Measurements from ENCODE around the gene PHF19. TPM values are rescaled to one million over a fixed set of nuclear protein-coding genes. Genes with fewer than 3 reads are reported as not detected.

PHF19 gene
- total RNA-seq, 1 experiment from 2014 or later: 76.3 TPM

DNA sequence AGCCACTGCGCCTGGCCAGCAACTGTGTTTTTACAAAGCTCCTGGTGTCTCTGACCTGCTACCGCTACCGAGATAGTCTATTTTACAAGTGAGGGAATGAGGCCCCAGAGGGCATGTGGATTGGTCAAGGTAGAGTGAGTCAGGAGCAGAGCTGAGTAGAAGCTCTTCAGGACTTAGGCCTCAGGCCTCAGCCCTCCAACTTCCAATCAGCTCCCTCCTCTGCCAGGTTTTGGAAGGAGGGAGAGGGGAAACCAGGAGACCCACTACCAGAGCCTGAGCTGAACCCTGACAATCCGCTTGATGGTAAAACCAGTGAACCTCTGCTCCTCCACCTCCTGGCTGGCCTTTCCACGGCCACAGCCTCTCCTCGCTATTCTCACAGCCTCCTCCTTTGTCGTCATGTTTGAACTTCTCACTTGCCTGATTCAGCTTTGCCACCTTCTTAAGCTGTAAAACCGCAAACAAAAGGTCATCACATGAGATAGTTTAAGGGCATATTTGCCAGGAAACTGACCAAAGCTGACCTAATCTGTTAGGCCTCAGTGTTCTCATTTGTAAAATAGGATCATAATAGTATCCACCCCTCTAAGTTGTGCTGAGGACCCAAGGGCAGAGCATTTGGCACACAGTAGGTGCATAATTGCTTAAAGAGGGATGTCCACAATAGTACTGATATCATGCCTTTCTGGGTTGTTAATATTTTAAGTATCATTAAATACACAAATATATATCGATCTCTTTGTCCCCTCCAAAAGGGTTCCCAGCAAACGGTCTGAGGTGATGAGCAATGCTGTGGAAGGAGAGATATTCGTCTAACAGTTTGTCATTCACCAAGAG, 47.9 kb upstream of the PHF19 start:
- H3K27ac Mint-ChIP-seq (ENCODE audit: unreplicated experiment): no peak overlapping the region
- no peak for DNase-seq
- ChIA-PET CTCF (interaction anchor here (1.7 kb wide), 1 partner anchor 9 kb away, joined by 5 read pairs; no protein-coding TSS in a partner anchor), POLR2A (no interaction called here)
- no peak overlapping the region for H3K4me3 ChIP-seq (ENCODE audit: low read depth, low read length)
- H3K36me3 Mint-ChIP-seq (ENCODE audit: insufficient read depth, unreplicated experiment): no peaks in the 10 kb centered on the region
- H3K36me3 ChIP-seq (ENCODE audit: control insufficient read depth, insufficient read depth, low read length): no peaks in the 10 kb centered on the region
- TF ChIP-seq, protein P1, sequence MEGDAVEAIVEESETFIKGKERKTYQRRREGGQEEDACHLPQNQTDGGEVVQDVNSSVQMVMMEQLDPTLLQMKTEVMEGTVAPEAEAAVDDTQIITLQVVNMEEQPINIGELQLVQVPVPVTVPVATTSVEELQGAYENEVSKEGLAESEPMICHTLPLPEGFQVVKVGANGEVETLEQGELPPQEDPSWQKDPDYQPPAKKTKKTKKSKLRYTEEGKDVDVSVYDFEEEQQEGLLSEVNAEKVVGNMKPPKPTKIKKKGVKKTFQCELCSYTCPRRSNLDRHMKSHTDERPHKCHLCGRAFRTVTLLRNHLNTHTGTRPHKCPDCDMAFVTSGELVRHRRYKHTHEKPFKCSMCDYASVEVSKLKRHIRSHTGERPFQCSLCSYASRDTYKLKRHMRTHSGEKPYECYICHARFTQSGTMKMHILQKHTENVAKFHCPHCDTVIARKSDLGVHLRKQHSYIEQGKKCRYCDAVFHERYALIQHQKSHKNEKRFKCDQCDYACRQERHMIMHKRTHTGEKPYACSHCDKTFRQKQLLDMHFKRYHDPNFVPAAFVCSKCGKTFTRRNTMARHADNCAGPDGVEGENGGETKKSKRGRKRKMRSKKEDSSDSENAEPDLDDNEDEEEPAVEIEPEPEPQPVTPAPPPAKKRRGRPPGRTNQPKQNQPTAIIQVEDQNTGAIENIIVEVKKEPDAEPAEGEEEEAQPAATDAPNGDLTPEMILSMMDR (IDR thresholded peaks at IDR 0.05; ENCODE audit: insufficient read depth in 1 of 2, low read depth in 1 of 2, low read length in 1 of 2, severe bottlenecking in 1 of 2, unreplicated experiment in 1 of 2): no peak
- H3K4me3 Mint-ChIP-seq (ENCODE audit: unreplicated experiment): no peak overlapping the region
- H3K9me3 Mint-ChIP-seq (ENCODE audit: unreplicated experiment): no peaks in the 10 kb centered on the region
- no peaks in the 10 kb centered on the region for H3K9me3 ChIP-seq
- H3K27me3 ChIP-seq (replicated peaks; ENCODE audit: control insufficient read depth, insufficient read depth, low read length): no peaks in the 10 kb centered on the region
- H3K4me1 Mint-ChIP-seq (ENCODE audit: low read depth, unreplicated experiment): peaks cover 7% of the 10 kb centered on the region
- no TSS peak for BruUV-seq (replicated peaks)
- H3K4me1 ChIP-seq: peaks cover 5% of the 10 kb centered on the region; the same call in 1 of the 2 replicates
- intact Hi-C loops (cut with micrococcal nuclease; ENCODE audit: unreplicated experiment): no loop called here
- no peaks in the 10 kb centered on the region for H3K27me3 Mint-ChIP-seq (ENCODE audit: insufficient read depth, unreplicated experiment)

DNA sequence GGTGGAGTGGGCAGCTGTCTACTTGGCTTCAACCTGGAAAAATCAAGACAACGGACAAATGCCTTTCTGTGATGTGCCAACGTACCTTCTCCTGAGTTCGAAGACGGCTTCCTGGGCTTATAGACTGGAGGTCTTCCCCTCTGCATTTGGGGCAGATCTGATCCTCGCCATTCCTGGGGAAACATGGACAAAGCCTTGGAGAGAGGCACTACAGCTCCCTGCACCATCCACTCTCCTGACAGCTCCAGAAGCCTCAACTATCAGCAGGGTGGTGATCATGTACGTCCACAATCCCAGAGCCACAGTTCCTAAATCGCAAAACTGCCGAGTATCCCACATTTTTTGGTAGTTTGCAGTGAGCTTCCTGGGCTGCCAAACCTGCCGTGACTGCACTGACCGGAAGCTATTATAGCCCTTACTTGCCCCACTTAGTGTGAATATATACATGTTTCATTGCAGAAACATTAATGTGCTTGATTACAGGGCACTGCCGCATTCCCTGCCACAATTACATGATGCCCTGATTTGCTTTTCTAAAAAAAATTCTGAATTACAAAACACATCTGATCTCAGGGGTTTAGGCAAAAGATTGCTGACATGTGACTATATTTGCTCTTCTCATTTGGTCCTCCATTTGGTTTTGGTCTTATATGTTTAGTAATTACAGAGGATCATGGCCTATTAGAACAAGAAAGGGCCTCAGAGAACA, 46.8 kb upstream of the PHF19 start:
- H3K27ac Mint-ChIP-seq (ENCODE audit: unreplicated experiment): no peak overlapping the region
- Histone ChIP-seq H3K4me1 (no peaks in the 10 kb centered on the region), H3K27me3 (replicated peaks; ENCODE audit: control insufficient read depth, insufficient read depth, low read length) (no peaks in the 10 kb centered on the region), H3K9me3 (no peaks in the 10 kb centered on the region), H3K36me3 (ENCODE audit: control insufficient read depth, insufficient read depth, low read length) (no peaks in the 10 kb centered on the region), H3K4me3 (ENCODE audit: low read depth, low read length) (no peak overlapping the region)
- BruUV-seq (replicated peaks): no TSS peak
- no peaks in the 10 kb centered on the region for H3K36me3 Mint-ChIP-seq (ENCODE audit: insufficient read depth, unreplicated experiment)
- H3K4me1 Mint-ChIP-seq (ENCODE audit: low read depth, unreplicated experiment): peaks cover 7% of the 10 kb centered on the region
- intact Hi-C loops (cut with micrococcal nuclease; ENCODE audit: unreplicated experiment): no loop called here
- H3K27me3 Mint-ChIP-seq (ENCODE audit: insufficient read depth, unreplicated experiment): no peaks in the 10 kb centered on the region
- no peaks in the 10 kb centered on the region for H3K9me3 Mint-ChIP-seq (ENCODE audit: unreplicated experiment)
- no peak for DNase-seq
- TF ChIP-seq, protein P1 (IDR thresholded peaks at IDR 0.05; ENCODE audit: insufficient read depth in 1 of 2, low read depth in 1 of 2, low read length in 1 of 2, severe bottlenecking in 1 of 2, unreplicated experiment in 1 of 2): no peak
- POLR2A ChIA-PET: no interaction called here
- no peak overlapping the region for H3K4me3 Mint-ChIP-seq (ENCODE audit: unreplicated experiment)
- CTCF ChIA-PET: no interaction called here

DNA sequence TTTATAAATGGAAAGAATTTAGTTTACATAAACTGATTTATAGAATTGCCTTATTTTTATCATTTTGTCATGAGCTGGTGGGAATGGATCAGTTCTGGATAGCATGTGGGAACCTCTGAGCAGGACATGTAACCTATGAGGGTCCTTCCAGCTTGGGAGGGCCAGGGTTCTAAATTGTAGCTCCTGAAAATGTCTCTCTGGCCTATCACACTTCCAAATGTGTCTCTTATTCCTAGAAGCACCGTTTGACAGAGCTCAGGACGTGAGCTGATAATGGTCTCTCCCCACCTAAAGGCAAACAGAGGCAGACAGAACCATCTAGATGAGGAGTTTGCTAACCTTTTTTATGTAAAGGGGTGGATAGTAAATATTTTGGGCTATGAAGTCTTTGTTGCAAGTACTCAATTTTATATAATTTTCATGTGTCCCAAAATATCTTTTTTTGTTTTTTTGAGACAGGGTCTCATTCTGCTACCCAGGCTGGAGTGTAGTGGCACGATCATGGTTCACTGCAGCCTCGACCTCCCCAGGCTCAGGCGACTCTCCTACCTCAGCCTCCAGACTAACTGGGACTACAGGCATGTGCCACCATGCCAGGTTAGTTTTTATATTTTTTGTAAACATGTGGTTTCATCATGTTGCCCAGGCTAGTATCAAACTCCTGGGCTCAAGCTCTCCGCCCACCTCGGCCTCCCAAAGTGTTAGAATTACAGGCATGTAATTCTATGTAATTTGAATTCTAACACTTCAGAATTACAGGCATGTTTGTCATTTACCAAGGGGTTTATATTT, 45.6 kb upstream of the PHF19 start:
- no peak for DNase-seq
- Mint-ChIP-seq H3K4me3 (ENCODE audit: unreplicated experiment) (no peak overlapping the region), H3K36me3 (ENCODE audit: insufficient read depth, unreplicated experiment) (no peaks in the 10 kb centered on the region), H3K9me3 (ENCODE audit: unreplicated experiment) (no peaks in the 10 kb centered on the region), H3K27ac (ENCODE audit: unreplicated experiment) (no peak overlapping the region), H3K27me3 (ENCODE audit: insufficient read depth, unreplicated experiment) (no peaks in the 10 kb centered on the region), H3K4me1 (ENCODE audit: low read depth, unreplicated experiment) (no peaks in the 10 kb centered on the region)
- POLR2A ChIA-PET: no interaction called here
- no TSS peak for BruUV-seq (replicated peaks)
- no peaks in the 10 kb centered on the region for H3K4me1 ChIP-seq
- intact Hi-C loops (cut with micrococcal nuclease; ENCODE audit: unreplicated experiment): no loop called here
- H3K9me3 ChIP-seq: no peaks in the 10 kb centered on the region
- H3K27me3 ChIP-seq (replicated peaks; ENCODE audit: control insufficient read depth, insufficient read depth, low read length): no peaks in the 10 kb centered on the region
- TF ChIP-seq, protein P1 (IDR thresholded peaks at IDR 0.05; ENCODE audit: insufficient read depth in 1 of 2, low read depth in 1 of 2, low read length in 1 of 2, severe bottlenecking in 1 of 2, unreplicated experiment in 1 of 2): no peak
- CTCF ChIA-PET: no interaction called here
- H3K36me3 ChIP-seq (ENCODE audit: control insufficient read depth, insufficient read depth, low read length): no peaks in the 10 kb centered on the region
- H3K4me3 ChIP-seq (ENCODE audit: low read depth, low read length): no peak overlapping the region

All from Caco-2 (cell line).